BE2C (cell line): ENCODE results near the gene GJB3.

ENCODE experiments used
- DNase-seq: peaks from one replicate; pipeline ENCODE4 v3.0.0-alpha.2; 2020
- H3K27me3 ChIP-seq: fragments of 250-450 bp; sonication (Bioruptor Pico); 2 replicates; pipeline ENCODE4 v1.5.1; 2020; ENCODE audit warnings: mild to moderate bottlenecking
- H3K36me3 ChIP-seq: fragments of 250-450 bp; sonication (Bioruptor Pico); 2 replicates; pipeline ENCODE4 v1.5.1; 2020; ENCODE audit warnings: mild to moderate bottlenecking
- H3K4me1 ChIP-seq: fragments of 250-450 bp; sonication (Bioruptor Pico); 2 replicates; pipeline ENCODE4 v1.5.1; 2020
- H3K4me3 ChIP-seq: 2 replicates; pipeline ENCODE4 v1.5.1; 2011; ENCODE audit warnings: low read depth, low read length
- H3K9me3 ChIP-seq: fragments of 250-450 bp; sonication (Bioruptor Pico); 2 replicates; pipeline ENCODE4 v1.5.1; 2020
- CTCF ChIP-seq: IDR thresholded peaks from 2 replicates; pipeline ENCODE4 v1.5.1; 2012; ENCODE audit warnings: mild to moderate bottlenecking, low read depth, low read length

The GJB3 gene

DNA sequence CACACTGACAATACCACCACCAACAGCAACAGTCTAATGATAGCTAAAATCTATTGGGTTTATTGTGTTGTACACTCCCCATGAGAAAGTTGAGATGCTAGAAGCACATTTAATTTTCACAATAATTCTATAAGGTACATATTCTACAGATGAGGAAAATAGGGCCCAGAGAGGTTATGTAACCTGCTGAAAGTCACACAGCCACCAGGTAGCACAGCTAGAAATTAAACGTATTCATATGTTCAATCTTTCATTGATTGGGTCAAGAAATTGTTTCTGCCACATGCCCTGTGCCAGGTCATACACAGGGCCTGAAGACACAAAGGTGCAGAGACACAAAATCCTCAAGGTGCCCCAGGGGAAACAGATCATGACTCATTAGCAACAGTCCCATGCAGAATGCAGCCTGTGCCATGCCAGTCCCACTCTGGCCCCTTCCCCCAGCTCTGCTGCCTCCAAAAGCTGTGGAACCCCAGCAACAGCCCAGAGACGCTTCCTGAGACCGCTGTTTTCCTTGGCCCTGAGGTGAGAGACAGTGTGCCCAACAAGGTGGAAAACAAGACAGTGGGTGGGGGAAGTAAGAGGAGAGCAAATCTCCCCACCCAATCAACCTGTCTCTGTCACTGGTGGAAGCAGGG is 43.9 kb downstream of the GJB3 start:
- H3K27me3 ChIP-seq: no peaks in the 10 kb centered on the region
- no peaks in the 10 kb centered on the region for H3K4me1 ChIP-seq
- TF ChIP-seq CTCF: no peak
- DNase-seq: no peak
- H3K9me3 ChIP-seq: no peaks in the 10 kb centered on the region
- H3K36me3 ChIP-seq: no peaks in the 10 kb centered on the region
- no peak overlapping the region for H3K4me3 ChIP-seq

- H3K27me3 ChIP-seq: no peaks in the 10 kb centered on the region
- no peak overlapping the region for H3K4me3 ChIP-seq
- DNase-seq: no peak
- no peak for TF ChIP-seq CTCF
- no peaks in the 10 kb centered on the region for H3K36me3 ChIP-seq
- no peaks in the 10 kb centered on the region for H3K4me1 ChIP-seq
- H3K9me3 ChIP-seq: no peaks in the 10 kb centered on the region
Measured at GRCh38 chr1:34825455-34826091, 44.6 kb downstream of the GJB3 start.

DNA sequence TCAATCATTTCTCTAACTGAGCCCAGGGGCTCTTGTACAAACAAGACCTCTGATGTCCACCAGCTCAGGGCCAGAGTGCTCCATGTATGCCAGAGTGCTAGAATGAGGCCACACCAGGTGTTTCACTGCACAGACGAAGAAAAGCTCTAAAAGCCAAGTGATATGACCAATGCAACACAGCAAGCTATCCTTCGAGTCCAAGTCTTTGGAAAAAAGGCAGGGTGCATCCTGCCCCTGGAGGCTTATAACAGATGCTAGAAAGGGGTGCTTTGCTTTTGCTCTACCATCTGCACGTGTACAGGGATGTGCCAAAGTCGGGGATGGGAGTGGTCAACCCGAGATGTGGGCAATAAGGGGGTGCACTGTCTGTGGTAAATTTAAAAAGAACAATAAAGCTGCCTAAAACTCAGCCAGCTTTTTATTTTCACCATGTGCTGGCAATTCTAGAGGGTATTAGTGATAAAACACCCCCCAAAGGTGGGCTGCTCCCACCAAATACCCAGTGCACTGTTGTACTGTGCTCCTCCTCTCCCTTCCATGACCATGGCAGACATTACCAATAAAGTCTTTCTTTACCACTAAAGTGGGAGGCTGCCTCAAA is 46.4 kb downstream of the GJB3 start:
- no peak for DNase-seq
- no peak for TF ChIP-seq CTCF
- Histone ChIP-seq H3K27me3 (no peaks in the 10 kb centered on the region), H3K36me3 (no peaks in the 10 kb centered on the region), H3K9me3 (no peaks in the 10 kb centered on the region), H3K4me3 (no peak overlapping the region), H3K4me1 (no peaks in the 10 kb centered on the region)

- H3K36me3 ChIP-seq: no peaks in the 10 kb centered on the region
- TF ChIP-seq CTCF: no peak
- no peak for DNase-seq
- H3K4me3 ChIP-seq: no peak overlapping the region
- H3K27me3 ChIP-seq: no peaks in the 10 kb centered on the region
- H3K9me3 ChIP-seq: no peaks in the 10 kb centered on the region
- no peaks in the 10 kb centered on the region for H3K4me1 ChIP-seq
Measured at GRCh38 chr1:34828611-34829010, 47.6 kb downstream of the GJB3 start.

DNA sequence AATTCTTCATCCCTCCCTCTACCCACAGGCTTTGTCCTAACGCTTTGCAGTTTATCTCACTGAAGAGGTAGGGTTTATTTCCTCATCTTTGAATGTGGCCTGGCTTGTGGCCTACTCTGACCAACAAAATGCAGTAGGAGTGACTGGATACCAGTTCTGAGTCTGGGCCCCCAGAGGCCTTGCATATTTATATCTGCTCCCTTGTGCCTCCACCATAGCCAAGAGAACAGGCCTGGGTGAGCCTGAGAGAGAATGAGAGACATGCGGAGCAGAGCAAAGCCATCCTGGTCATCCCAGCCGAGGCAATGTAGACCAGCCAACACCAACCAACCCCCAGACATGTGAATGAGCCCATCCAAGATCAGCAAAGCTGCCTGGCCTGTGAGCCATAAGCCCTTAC is 48.2 kb downstream of the GJB3 start:
- no peaks in the 10 kb centered on the region for H3K9me3 ChIP-seq
- no peak for TF ChIP-seq CTCF
- no peak for DNase-seq
- no peaks in the 10 kb centered on the region for H3K4me1 ChIP-seq
- H3K36me3 ChIP-seq: no peaks in the 10 kb centered on the region
- no peaks in the 10 kb centered on the region for H3K27me3 ChIP-seq
- H3K4me3 ChIP-seq: no peak overlapping the region

DNA sequence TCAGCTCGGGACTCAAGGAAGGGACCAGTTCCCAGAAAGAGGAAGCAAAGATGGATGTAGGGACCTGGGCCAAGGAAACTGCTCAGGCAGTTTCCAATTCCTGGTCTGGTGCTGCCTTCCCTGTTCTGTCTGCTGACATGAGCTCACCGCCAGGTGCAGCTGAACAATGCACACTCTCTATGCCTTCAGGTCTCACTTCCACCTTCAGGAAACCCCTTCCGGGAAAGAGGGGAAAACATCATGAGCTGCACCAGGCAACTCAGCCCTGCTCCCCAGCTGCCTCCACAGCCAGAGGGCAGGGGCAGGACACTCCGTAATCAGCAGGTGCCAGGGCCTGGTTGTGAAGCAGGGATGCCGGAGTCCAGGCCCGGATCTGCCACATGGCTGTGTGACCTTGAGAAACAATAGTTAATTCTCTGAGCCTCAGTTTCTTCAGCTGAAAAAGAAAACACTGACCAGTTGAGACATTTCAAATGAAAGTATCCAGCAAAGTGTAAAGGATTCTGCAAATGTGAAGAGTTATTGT is 50.8 kb downstream of the GJB3 start:
- H3K4me3 ChIP-seq: no peak overlapping the region
- H3K4me1 ChIP-seq: no peaks in the 10 kb centered on the region
- H3K9me3 ChIP-seq: no peaks in the 10 kb centered on the region
- no peak for TF ChIP-seq CTCF
- peak; percentile 9 for DNase-seq
- no peaks in the 10 kb centered on the region for H3K27me3 ChIP-seq
- H3K36me3 ChIP-seq: no peaks in the 10 kb centered on the region
